Esophagus muscularis mucosa (tissue), 3 donors: ENCODE data around the gene ADK.

ENCODE experiments used
- POLR2AphosphoS5 ChIP-seq, 2 donors: sonication (generic); formaldehyde crosslinking; IDR thresholded peaks; one replicate each; pipeline ENCODE4 v1.6.1; 2017; ENCODE audit warnings: antibody characterized with exemption in 2 of 2
- TF ChIP-seq, protein P1 (sequence below), 3 experiments: fragments of 200-600 bp in 2 of 3; fragments of 450-650 bp in 1 of 3; sonication (generic) in 2 of 3; IDR thresholded peaks; one replicate each; pipeline ENCODE4 v1.5.1; 2017 to 2019; ENCODE audit warnings: antibody characterized with exemption in 3 of 3, mild to moderate bottlenecking in 2 of 3, moderate library complexity in 1 of 3

DNA sequence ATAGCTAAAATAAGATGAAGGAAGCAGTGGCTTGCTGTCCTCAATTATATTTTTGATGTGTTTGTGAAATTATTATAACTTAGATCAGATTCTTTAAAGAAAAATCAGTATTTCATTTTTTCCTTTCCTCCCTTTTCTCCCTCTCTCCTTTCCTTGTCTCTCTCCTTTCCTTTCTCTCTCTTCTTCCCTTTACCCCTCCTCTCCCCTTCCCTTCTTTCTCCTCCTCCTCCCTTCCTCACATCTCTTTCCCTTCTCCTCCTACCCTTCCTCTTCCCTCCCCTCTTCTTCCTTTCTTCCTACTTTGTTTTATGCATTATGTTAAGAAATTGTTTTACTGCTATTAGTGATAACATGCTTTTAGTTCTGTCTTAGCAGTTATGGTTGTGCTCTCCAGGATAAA lies 171.5 kb downstream of the ADK start:
- no peak for TF ChIP-seq POLR2AphosphoS5 (IDR thresholded peaks at IDR 0.05)
- TF ChIP-seq, protein P1, sequence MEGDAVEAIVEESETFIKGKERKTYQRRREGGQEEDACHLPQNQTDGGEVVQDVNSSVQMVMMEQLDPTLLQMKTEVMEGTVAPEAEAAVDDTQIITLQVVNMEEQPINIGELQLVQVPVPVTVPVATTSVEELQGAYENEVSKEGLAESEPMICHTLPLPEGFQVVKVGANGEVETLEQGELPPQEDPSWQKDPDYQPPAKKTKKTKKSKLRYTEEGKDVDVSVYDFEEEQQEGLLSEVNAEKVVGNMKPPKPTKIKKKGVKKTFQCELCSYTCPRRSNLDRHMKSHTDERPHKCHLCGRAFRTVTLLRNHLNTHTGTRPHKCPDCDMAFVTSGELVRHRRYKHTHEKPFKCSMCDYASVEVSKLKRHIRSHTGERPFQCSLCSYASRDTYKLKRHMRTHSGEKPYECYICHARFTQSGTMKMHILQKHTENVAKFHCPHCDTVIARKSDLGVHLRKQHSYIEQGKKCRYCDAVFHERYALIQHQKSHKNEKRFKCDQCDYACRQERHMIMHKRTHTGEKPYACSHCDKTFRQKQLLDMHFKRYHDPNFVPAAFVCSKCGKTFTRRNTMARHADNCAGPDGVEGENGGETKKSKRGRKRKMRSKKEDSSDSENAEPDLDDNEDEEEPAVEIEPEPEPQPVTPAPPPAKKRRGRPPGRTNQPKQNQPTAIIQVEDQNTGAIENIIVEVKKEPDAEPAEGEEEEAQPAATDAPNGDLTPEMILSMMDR (IDR thresholded peaks at IDR 0.05), result no peak
